Rectal smooth muscle tissue (tissue), 1 donor: ENCODE data around the gene RTN4.

Experiments
- H3K27ac ChIP-seq: one replicate; pipeline ENCODE4 v1.7.0; 2013; ENCODE audit warnings: low read depth, low read length, inconsistent platforms
- H3K27me3 ChIP-seq: one replicate; pipeline ENCODE4 v1.7.0; 2013; ENCODE audit warnings: low read length; ENCODE audit not compliant: control insufficient read depth, insufficient read depth
- H3K36me3 ChIP-seq: one replicate; pipeline ENCODE4 v1.7.0; 2013; ENCODE audit warnings: low read length; ENCODE audit not compliant: control insufficient read depth, insufficient read depth
- H3K4me1 ChIP-seq: one replicate; pipeline ENCODE4 v1.7.0; 2013; ENCODE audit warnings: low read length; ENCODE audit not compliant: control insufficient read depth, insufficient read depth
- H3K4me3 ChIP-seq: one replicate; pipeline ENCODE4 v1.7.0; 2013; ENCODE audit warnings: low read length
- H3K9ac ChIP-seq: one replicate; pipeline ENCODE4 v1.7.0; 2013; ENCODE audit warnings: low read length

RTN4 gene

GRCh38 chr2:54927085-54927750 is 123.0 kb downstream of the RTN4 start:
- no peak overlapping the region for H3K4me3 ChIP-seq
- H3K4me1 ChIP-seq = no peaks in the 10 kb centered on the region
- no peaks in the 10 kb centered on the region for H3K27me3 ChIP-seq
- no peaks in the 10 kb centered on the region for H3K36me3 ChIP-seq
- no peak overlapping the region for H3K9ac ChIP-seq
- no peak overlapping the region for H3K27ac ChIP-seq

DNA sequence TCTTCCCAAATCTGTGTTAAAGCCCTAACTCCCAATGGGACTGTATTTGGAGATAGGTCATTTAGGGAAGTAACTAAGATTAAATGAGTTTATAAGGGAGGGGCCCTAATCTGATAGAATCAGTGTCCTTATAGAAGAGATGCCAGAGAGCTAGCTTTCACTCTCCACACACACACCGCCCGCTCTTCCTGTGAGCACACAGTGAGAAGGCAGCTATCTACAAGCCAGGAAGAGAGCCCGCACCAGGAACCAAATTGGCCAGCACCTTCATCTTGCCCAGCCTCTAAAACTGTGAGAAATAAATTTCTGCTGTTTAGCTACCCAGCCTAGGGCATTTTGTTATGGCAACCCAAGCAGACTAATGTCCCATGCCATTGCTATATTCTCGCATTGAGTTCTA is 125.2 kb downstream of the RTN4 start:
- H3K36me3 ChIP-seq = no peaks in the 10 kb centered on the region
- no peak overlapping the region for H3K27ac ChIP-seq
- H3K4me3 ChIP-seq = no peak overlapping the region
- no peak overlapping the region for H3K9ac ChIP-seq
- no peaks in the 10 kb centered on the region for H3K27me3 ChIP-seq
- no peaks in the 10 kb centered on the region for H3K4me1 ChIP-seq

GRCh38 chr2:54924121-54924520 is 126.1 kb downstream of the RTN4 start:
- Histone ChIP-seq H3K27ac (no peak overlapping the region), H3K4me3 (no peak overlapping the region)

More at GRCh38 chr2:54924121-54924520, 126.1 kb downstream of the RTN4 start:
- H3K4me1 ChIP-seq = no peaks in the 10 kb centered on the region
- no peaks in the 10 kb centered on the region for H3K36me3 ChIP-seq
- no peak overlapping the region for H3K9ac ChIP-seq
- no peaks in the 10 kb centered on the region for H3K27me3 ChIP-seq
